GM21381 (cell line): Measurements from ENCODE around the gene HUNK.

ENCODE experiments used
- ATAC-seq: cut with Tn5 transposase; IDR thresholded peaks from one replicate; pipeline ENCODE4 v1.9.1; 2021; ENCODE audit warnings: mild to moderate bottlenecking, moderate library complexity; ENCODE audit not compliant: unreplicated experiment

HUNK gene

GRCh38 chr21:31948676-31949075, 75.9 kb downstream of the HUNK start:
- ATAC-seq, result no peak

DNA sequence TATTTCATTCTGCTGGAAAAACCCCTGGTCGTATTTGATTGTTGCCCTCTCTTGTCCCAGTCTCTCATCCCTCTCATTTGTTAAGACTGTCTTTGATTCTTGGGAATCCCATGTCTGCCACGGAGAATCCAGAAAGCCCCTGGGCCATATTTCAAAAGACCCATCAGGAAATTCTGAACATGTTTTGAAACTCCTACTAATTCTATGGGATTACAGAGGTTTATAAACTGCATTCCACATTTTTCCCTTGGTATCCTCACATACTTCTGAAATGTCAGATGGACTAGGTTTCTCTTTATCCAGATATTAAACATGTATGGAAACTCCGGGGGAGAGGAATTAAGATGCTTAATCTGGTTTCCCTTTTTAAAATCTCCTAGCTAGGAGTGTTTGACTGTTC, 80.0 kb downstream of the HUNK start:
- ATAC-seq, result no peak

DNA sequence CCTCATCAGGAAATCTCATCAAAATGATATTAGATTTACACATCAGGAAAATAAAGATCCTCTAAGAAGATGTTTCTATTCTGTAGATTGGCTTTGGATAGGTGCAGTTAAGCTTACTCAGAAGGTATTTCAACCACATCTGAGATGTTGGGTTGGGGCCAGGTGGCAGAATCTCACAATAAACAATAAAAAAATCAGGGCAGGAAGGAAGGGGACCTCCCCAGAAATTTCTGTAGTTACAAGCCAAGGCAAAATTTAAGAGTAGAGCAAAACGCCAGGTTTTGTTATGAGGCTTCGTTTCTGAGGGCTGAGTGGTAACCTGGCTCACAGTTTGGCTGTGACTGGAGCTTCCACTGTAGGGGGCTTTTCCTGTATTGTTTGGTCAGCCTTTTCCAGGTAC, 84.8 kb downstream of the HUNK start:
- no peak for ATAC-seq

DNA sequence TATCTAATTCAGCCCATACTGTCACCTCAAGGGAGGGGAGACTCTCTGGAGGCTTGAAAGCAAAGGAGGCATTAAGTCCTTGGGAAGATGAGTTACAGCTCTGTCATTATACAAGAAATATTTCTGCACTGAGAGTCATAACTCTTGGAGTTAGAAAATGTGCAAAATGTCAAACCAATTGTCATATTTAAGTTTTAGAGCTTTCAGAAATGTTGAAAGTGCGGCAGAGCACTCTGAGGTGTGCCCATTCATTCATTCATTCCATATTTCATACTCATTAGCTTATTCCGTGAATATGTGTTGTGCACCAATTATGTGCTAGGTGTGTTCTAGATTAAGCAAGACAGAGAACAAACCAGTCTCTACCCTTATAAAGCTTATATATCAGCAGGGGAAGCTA, 87.1 kb downstream of the HUNK start:
- ATAC-seq, result no peak

DNA sequence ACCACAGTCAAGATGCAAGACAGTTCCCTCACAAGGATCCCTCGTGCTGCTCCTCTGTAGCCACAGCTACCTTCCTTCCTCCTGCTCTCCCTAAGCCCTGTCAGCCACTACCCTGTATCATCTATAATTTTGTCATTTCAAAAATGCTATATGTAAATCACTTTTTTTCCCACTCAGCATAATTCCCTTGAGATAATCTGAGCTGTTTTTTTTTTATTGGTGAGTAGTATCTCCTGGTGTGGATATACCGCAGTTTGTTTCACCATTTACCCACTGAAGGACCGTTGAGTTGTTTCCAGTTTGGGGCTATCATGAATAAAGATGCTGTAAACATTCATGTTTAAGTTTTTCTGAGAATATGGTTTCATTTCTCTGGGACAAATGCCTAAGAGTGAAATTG, 88.2 kb downstream of the HUNK start:
- no peak for ATAC-seq

DNA sequence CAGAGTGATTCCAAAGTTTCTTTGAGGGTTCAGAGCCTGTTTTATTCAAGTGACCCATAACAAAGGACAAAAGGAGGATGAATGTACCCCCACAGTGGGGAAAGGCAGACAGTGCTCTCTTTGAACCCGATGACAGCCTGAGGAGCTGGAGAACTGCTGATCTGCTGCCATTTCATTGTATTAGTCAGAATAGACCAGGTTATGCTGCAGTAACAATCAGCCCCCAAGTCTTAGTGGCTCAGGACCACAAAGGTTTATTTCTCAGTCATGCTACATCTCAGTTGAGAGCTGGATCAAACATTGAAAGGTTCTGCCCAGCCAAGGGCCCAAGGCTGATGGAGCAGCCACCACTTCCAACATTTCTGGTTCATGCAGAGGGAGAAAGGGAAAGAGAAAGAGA, 88.9 kb downstream of the HUNK start:
- ATAC-seq, result no peak

DNA sequence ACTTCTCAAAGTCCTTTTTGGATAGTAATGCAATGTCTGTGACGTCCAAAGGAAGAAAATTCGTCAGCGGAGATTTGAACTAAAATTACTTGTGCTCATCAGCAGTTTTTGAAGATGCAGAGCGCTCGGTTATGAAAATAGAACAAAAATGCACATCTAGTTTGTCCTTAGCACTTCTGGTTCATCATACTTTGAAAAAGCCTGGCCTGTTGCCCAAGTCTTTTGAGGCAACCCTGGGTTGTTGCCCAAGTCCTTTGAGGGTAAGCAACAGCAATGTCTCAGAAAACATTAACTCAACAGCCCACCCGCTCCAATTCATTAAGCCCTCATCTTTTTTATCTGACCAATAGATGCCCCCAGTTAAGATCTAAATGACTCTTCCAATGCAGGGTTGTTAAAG, 91.9 kb downstream of the HUNK start:
- no peak for ATAC-seq

DNA sequence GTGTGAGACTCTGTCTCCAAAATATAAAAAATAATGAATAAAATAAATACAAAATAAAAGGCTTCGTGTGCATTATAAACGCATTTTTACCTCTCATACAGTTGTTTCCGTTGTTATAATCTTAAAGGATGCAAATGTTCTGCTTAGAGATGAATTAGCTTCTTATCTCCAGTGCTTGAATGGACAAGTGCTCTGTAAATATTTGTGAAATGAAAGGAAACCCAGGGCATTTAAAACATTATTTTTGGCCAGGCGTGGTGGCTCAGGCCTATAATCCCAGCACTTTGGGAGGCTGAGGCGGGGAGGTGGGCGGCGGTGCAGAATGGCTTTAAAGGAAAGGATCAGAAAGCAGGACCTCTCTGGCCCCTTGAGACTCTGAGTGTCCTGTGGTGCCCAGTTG, 94.5 kb downstream of the HUNK start:
- ATAC-seq, result no peak

DNA sequence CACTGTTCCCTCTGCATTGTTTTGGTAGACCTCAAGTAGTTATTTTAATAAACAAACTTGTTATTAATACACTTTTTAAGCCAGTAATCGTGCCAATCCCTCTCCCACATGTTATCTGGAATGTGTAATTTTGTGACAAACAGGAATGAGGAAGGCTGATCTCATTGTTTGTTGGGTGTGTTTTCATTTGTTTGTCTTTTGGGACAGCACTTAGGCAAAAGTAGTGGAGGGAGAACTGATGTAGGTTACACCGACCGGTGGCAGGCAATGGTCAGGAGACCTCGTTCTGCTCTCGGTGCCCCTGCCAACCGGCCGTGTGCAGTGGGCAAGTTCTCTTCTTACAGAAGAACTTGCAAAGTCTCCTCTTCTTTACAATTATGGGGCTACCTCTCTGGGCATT, 99.8 kb downstream of the HUNK start:
- no peak for ATAC-seq

- ATAC-seq, result no peak
Observed at GRCh38 chr21:31973402-31973944, 100.7 kb downstream of the HUNK start.

DNA sequence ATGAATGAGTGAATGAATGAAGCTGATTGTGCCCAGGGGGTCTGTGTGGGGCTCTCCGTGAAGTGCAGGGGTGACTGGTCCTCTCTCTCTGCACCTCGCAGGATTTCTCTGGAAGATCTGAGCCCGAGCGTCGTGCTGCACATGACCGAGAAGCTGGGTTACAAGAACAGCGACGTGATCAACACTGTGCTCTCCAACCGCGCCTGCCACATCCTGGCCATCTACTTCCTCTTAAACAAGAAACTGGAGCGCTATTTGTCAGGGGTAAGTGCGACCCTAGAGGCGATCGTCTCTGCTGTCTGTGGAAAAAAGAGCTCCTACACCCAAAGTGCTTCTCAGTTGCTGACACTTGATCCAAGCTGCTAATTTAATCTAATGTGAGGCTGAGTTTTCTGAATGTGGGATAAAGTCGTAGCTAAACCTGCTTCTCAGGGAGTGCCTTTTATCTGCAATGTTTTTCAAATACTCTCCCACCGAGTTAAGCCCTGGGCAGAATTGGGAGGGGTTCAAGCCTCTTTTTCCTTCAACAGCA, 101.7 kb downstream of the HUNK start:
- no peak for ATAC-seq

DNA sequence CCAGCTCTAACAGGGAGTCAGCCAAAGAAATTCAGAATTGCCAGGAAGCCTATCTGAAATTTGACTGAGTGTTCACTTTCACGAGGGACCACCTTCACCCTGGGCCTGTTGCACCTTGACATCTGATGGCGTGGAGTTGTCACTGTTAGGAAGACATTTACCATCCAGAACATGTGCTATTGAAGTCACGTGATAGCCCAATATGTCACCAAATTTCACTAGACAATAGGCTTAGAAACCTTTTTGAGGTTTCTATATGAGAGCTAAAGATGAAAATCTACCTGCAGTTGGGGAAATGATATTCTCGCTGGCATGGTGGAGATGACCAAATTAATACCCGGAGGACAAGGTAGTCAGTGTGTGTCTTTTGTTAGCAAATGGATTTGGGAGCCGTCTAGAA, 102.7 kb downstream of the HUNK start:
- ATAC-seq, result no peak

GRCh38 chr21:31977816-31978215, 105.0 kb downstream of the HUNK start:
- ATAC-seq, result no peak

- no peak for ATAC-seq
Observed at GRCh38 chr21:31983120-31983519, 110.3 kb downstream of the HUNK start.

- no peak for ATAC-seq
Observed at GRCh38 chr21:31983554-31983953, 110.7 kb downstream of the HUNK start.

DNA sequence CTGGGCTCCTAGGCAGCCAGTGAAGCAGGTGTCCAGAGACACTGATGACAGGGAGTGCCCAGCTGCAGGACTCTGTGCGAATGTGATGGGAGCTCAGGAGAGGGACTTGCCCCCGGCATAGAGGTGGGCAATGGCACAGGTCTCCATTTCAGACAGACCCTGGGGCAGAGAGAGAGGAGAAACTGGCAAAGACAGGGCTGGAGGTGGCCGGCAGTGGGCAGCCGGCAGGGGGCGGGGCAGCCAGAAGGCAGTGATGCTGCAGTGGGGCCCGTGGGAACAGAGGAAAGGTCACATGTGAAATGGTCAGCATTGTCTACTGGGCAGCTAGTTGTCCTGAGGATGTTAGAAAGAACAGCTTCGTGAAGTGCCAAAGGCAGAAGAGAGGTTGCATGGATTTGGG, 112.6 kb downstream of the HUNK start:
- no peak for ATAC-seq

GRCh38 chr21:31986035-31986856, 113.4 kb downstream of the HUNK start:
- no peak for ATAC-seq

GRCh38 chr21:31987696-31988095, 114.9 kb downstream of the HUNK start:
- no peak for ATAC-seq

GRCh38 chr21:31988492-31989290, 115.9 kb downstream of the HUNK start:
- ATAC-seq, result no peak

- no peak for ATAC-seq
Observed at GRCh38 chr21:31991356-31992331, 118.8 kb downstream of the HUNK start.

GRCh38 chr21:31992391-31992790, 119.6 kb downstream of the HUNK start:
- no peak for ATAC-seq
